CD14-positive monocyte (primary cell): ENCODE results near the gene CALR3. TPM values are rescaled to one million over a fixed set of nuclear protein-coding genes. Genes with fewer than 3 reads are reported as not detected.

Experiments
- DNase-seq, 3 donors: peaks; one replicate each; pipeline ENCODE4 v3.0.0-alpha.2; 2011 to 2022
- H2AFZ ChIP-seq: 2 replicates; pipeline ENCODE4 v1.6.0; 2012; ENCODE audit warnings: mild to moderate bottlenecking, low read depth, low read length, inconsistent platforms; ENCODE audit not compliant: insufficient read depth, poor library complexity, severe bottlenecking
- H3K27ac ChIP-seq, 2 donors: 1 replicate in 1 of 2; 2 replicates in 1 of 2; pipeline ENCODE4 v1.5.1; 2012 to 2013; ENCODE audit warnings: low read length in 2 of 2, control low read depth in 1 of 2, inconsistent platforms in 1 of 2, low read depth in 1 of 2, mild to moderate bottlenecking in 1 of 2
- H3K27me3 ChIP-seq, 2 donors: one replicate each; pipeline versions ENCODE4 v1.6.0 to v1.6.1; 2011 to 2013; ENCODE audit warnings: low read length in 2 of 2; ENCODE audit not compliant: control insufficient read depth in 2 of 2, insufficient read depth in 2 of 2
- H3K36me3 ChIP-seq, 2 donors: replicated peaks in 1 of 2; 1 replicate in 1 of 2; 2 replicates in 1 of 2; pipeline versions ENCODE4 v1.5.1 to v1.6.1; 2012 to 2013; ENCODE audit warnings: low read length in 2 of 2, control low read depth in 1 of 2, inconsistent platforms in 1 of 2, mild to moderate bottlenecking in 1 of 2; ENCODE audit not compliant: insufficient read depth in 2 of 2, control insufficient read depth in 1 of 2
- H3K4me1 ChIP-seq, 2 donors: 1 replicate in 1 of 2; 2 replicates in 1 of 2; pipeline versions ENCODE4 v1.5.1 to v1.6.1; 2012 to 2013; ENCODE audit warnings: low read length in 2 of 2, control low read depth in 1 of 2, inconsistent platforms in 1 of 2, mild to moderate bottlenecking in 1 of 2, moderate library complexity in 1 of 2; ENCODE audit not compliant: insufficient read depth in 2 of 2, control insufficient read depth in 1 of 2
- H3K4me2 ChIP-seq: replicated peaks from 2 replicates; pipeline ENCODE3; 2012; ENCODE audit warnings: low read length, moderate library complexity, mild to moderate bottlenecking; ENCODE audit not compliant: poor library complexity, severe bottlenecking; ENCODE audit errors: extremely low read depth
- H3K4me3 ChIP-seq, 3 experiments: fragments of 200-600 bp in 1 of 3; sonication (generic) in 1 of 3; replicated peaks in 1 of 3; 1 replicate in 2 of 3; 2 replicates in 1 of 3; pipeline ENCODE4 v1.5.1; 2011 to 2013; ENCODE audit warnings: low read length in 3 of 3, mild to moderate bottlenecking in 3 of 3, control low read depth in 2 of 3, low read depth in 2 of 3, inconsistent platforms in 1 of 3, moderate library complexity in 1 of 3
- H3K79me2 ChIP-seq: 2 replicates; pipeline ENCODE4 v1.6.0; 2012; ENCODE audit warnings: mild to moderate bottlenecking, control low read depth, inconsistent platforms, low read length, moderate library complexity; ENCODE audit not compliant: insufficient read depth
- H3K9ac ChIP-seq: 2 replicates; pipeline ENCODE4 v1.6.0; 2017; ENCODE audit warnings: low read length, mild to moderate bottlenecking; ENCODE audit not compliant: insufficient read depth, poor library complexity, severe bottlenecking
- H3K9me3 ChIP-seq, 2 donors: replicated peaks in 1 of 2; 1 replicate in 1 of 2; 2 replicates in 1 of 2; pipeline versions ENCODE4 v1.5.1 to v1.6.1; 2012 to 2013; ENCODE audit warnings: low read length in 2 of 2, control low read depth in 1 of 2; ENCODE audit not compliant: control insufficient read depth in 1 of 2, insufficient read depth in 1 of 2
- H4K20me1 ChIP-seq: 2 replicates; pipeline ENCODE4 v1.6.0; 2012; ENCODE audit warnings: mild to moderate bottlenecking, low read length, control low read depth, moderate library complexity; ENCODE audit not compliant: insufficient read depth
- H3K27ac Mint-ChIP-seq, 7 donors: one replicate each; pipeline ENCODE4 v1.8.0; 2020; ENCODE audit warnings: mild to moderate bottlenecking in 7 of 7, mixed read lengths in 7 of 7, moderate library complexity in 6 of 7, inconsistent platforms in 2 of 7
- H3K27me3 Mint-ChIP-seq, 3 donors: one replicate each; pipeline ENCODE4 v1.8.0; 2021 to 2022; ENCODE audit warnings: low read depth in 3 of 3, mild to moderate bottlenecking in 3 of 3, mixed read lengths in 3 of 3, moderate library complexity in 3 of 3, inconsistent platforms in 1 of 3
- H3K36me3 Mint-ChIP-seq, 2 donors: one replicate each; pipeline ENCODE4 v1.8.0; 2020; ENCODE audit warnings: mixed read lengths in 2 of 2, inconsistent platforms in 1 of 2, mild to moderate bottlenecking in 1 of 2
- H3K4me1 Mint-ChIP-seq: one replicate; pipeline ENCODE4 v1.8.0; 2020; ENCODE audit warnings: mild to moderate bottlenecking, mixed read lengths
- H3K4me3 Mint-ChIP-seq, 2 donors: one replicate each; pipeline ENCODE4 v1.8.0; 2020; ENCODE audit warnings: mild to moderate bottlenecking in 2 of 2, mixed read lengths in 2 of 2, moderate library complexity in 1 of 2
- H3K9me3 Mint-ChIP-seq, 7 donors: one replicate each; pipeline ENCODE4 v1.8.0; 2020 to 2022; ENCODE audit warnings: mixed read lengths in 7 of 7, mild to moderate bottlenecking in 6 of 7, moderate library complexity in 6 of 7, inconsistent platforms in 2 of 7
- WGBS: methylation state at CpG from one replicate; pipeline ENCODE4 v1.1.5; 2013; ENCODE audit warnings: missing lambda C conversion rate; ENCODE audit not compliant: insufficient coverage; 5-methylcytosine and 5-hydroxymethylcytosine counted together
- intact Hi-C, 2 donors: fragments of 100-400 bp; cut with micrococcal nuclease; formaldehyde crosslinking; loops; one replicate each; pipeline versions ENCODE4 v1.15.0 to v1.15.1; 2023
- polyA plus RNA-seq, 3 donors: library from polyadenylated mRNA; depleted of rRNA in 1 of 3; unstranded in 2 of 3; stranded (reverse) in 1 of 3; fragments of 300-500 nt in 2 of 3; fragments of >200 nt in 1 of 3; fragmentation: Illumina TruSeq in 2 of 3; gene quantifications; 1 replicate in 2 of 3; 2 replicates in 1 of 3; pipeline ENCODE4 v1.2.3, GENCODE V29; 2012 to 2021
- TF ChIP-seq, protein P1 (sequence below): fragments of 200-600 bp; IDR thresholded peaks from one replicate; pipeline ENCODE4 v1.8.0; 2022; ENCODE audit warnings: antibody characterized with exemption, mild to moderate bottlenecking

CALR3 gene
- polyA plus RNA-seq, 3 donors = not detected

DNA sequence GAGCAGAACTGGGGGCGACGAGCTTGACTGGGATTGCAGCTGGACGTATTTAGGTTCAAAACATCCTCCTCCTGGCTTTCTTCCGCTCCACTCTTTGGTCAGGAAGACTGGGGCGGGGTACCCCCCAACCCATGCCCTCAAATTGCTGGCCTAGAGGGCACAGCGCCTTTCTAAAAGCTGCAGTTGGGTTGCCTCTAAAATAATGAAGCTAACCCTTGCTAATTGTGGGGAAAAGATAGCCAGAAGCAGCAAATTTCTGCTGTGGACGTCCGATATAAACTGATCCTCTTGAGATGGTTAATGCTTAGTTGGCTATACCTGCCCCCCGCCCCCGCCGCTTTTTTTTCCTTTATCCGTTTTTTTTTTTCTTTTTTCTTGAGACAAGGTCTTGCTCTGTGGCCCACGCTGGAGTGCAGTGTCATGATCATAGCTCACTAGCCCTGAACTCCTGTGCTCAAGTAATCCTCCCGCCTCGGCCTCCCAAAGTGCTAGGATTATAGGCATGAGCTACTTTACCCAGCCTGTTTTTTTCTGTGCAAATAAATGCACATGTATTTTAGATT lies 47.0 kb upstream of the CALR3 start:
- 0% methylated on average over 1 of the region's 15 CpGs for WGBS
- intact Hi-C loops = loop anchor here (2.0 to 5.0 kb wide), 3 partner anchors 28 to 46 kb away; partner anchors contain the start of genes C19orf44 (in 2 of the 2) and CALR3 (in 2 of the 2)
- H3K4me3 Mint-ChIP-seq = peak overlapping the region; percentile 87 to 92
- peak overlapping the region; percentile 79 to 90 (median 86) for H3K27ac Mint-ChIP-seq
- Histone ChIP-seq H3K27me3 (no peaks in the 10 kb centered on the region), H3K27ac (peak overlapping the region; percentile 63 to 90), H3K9ac (peak overlapping the region; percentile 93), H3K36me3 (peaks cover 9 to 18% of the 10 kb centered on the region in 2 donors), H3K79me2 (peaks cover 66% of the 10 kb centered on the region), H3K4me2 (peak overlapping the region; percentile 95), H4K20me1 (peaks cover 40% of the 10 kb centered on the region), H3K4me1 (peaks cover 23 to 32% of the 10 kb centered on the region in 2 donors), H3K4me3 (peak overlapping the region; percentile 73 to 99 (median 86)), H3K9me3 (no peaks in the 10 kb centered on the region), H2AFZ (peak overlapping the region; percentile 96)
- H3K4me1 Mint-ChIP-seq = peaks cover 41% of the 10 kb centered on the region
- TF ChIP-seq, protein P1, sequence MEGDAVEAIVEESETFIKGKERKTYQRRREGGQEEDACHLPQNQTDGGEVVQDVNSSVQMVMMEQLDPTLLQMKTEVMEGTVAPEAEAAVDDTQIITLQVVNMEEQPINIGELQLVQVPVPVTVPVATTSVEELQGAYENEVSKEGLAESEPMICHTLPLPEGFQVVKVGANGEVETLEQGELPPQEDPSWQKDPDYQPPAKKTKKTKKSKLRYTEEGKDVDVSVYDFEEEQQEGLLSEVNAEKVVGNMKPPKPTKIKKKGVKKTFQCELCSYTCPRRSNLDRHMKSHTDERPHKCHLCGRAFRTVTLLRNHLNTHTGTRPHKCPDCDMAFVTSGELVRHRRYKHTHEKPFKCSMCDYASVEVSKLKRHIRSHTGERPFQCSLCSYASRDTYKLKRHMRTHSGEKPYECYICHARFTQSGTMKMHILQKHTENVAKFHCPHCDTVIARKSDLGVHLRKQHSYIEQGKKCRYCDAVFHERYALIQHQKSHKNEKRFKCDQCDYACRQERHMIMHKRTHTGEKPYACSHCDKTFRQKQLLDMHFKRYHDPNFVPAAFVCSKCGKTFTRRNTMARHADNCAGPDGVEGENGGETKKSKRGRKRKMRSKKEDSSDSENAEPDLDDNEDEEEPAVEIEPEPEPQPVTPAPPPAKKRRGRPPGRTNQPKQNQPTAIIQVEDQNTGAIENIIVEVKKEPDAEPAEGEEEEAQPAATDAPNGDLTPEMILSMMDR = no peak
- peaks cover 11 to 26% of the 10 kb centered on the region in 2 donors for H3K36me3 Mint-ChIP-seq
- peak in 1 of 3 donors; percentile 3 for DNase-seq
- H3K9me3 Mint-ChIP-seq = no peaks in the 10 kb centered on the region
- no peaks in the 10 kb centered on the region for H3K27me3 Mint-ChIP-seq

DNA sequence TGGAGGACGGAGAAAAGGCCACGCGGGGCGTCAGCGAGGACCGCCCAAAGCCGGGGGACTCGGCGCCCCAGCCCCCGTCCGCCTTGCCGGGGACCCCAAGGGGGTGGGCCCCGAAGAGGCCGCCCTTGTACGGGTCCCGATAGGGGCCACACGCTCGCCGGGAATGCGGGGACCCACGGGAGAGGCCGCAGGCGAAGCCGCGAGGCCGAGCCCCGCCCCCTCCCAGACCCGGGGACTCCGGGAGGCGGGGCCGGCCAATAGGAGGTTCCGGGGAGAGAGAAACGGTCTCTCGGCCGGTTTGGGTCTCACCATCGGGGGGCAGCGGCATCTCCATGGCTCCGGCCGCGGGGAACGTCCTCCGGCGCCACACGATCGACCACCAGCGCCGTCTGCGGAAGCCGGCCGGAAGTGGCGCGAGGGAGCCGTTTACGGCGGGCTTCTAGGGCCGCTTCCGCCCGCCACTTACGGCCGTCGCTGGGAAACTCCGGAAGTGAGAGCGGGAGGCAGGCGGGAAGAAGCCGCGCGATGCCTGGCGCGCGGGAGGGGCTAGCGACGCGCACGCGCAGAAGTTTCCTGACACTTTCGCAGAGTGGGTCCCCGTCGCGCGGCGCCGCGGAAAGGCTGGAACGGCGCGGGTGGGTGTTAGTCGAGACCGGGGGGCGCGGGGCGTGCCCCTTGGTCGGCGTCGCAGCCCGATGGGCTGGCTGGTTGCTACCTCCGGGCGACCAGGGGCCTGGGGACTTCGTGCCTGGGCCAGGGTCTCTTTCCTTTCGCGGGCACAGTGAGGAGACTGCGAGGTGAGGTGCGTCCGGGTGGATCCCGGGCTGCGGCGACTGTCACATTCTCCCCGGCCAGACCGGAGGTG lies 46.3 kb upstream of the CALR3 start, which contains the start of gene CHERP:
TSS of gene CHERP (minus strand) at position 393 of the 865 bp plus-strand sequence. CDS start at position 334, 59 bp downstream.
- Mint-ChIP-seq H3K9me3 (no peaks in the 10 kb centered on the region), H3K27ac (peak within 1 kb of the TSS; percentile 79 to 91 (median 88)), H3K4me3 (peak within 1 kb of the TSS; percentile 87 to 92), H3K36me3 (peaks cover 17 to 33% of the 10 kb centered on the region in 2 donors), H3K27me3 (no peaks in the 10 kb centered on the region), H3K4me1 (peaks cover 36% of the 10 kb centered on the region)
- WGBS = under 1% methylated on average over 106 of the region's 108 CpGs
- no peaks in the 10 kb centered on the region for H3K9me3 ChIP-seq
- peaks cover 47% of the 10 kb centered on the region for H4K20me1 ChIP-seq
- peak within 1 kb of the TSS; percentile 96 for H2AFZ ChIP-seq
- peak within 1 kb of the TSS; percentile 95 for H3K4me2 ChIP-seq
- intact Hi-C loops = loop anchor here (2.0 to 5.0 kb wide), 3 partner anchors 29 to 45 kb away; partner anchors contain the start of genes C19orf44 (in 2 of the 2) and CALR3 (in 2 of the 2)
- H3K27ac ChIP-seq = peak within 1 kb of the TSS; percentile 63 to 90
- H3K4me3 ChIP-seq = peak within 1 kb of the TSS; percentile 73 to 99 (median 86)
- peaks cover 73% of the 10 kb centered on the region for H3K79me2 ChIP-seq
- DNase-seq = peak; percentile 91 to 95 (median 93)
- H3K4me1 ChIP-seq = peaks cover 18 to 26% of the 10 kb centered on the region in 2 donors
- TF ChIP-seq, protein P1 = no peak
- peaks cover 14 to 25% of the 10 kb centered on the region in 2 donors for H3K36me3 ChIP-seq
- H3K9ac ChIP-seq = peak within 1 kb of the TSS; percentile 93
- H3K27me3 ChIP-seq = no peaks in the 10 kb centered on the region
